GM18507 (cell line): ENCODE measurements around the gene LILRA2.
"Not testable (repeated sequence)": the region's sequence is repeated elsewhere in the genome, so short reads cannot be mapped to it uniquely, and the experiment has no call there.

ENCODE experiments used
- DNase-seq: peaks from one replicate; pipeline ENCODE4 v3.0.0; 2011; ENCODE audit warnings: low read depth; ENCODE audit not compliant: insufficient read length; ENCODE audit errors: extremely low spot score
- FAIRE-seq: peaks from 2 replicates; lab custom pipeline; 2011; peaks lifted over from hg19 to GRCh38; lab: Jason Lieb, UNC

The LILRA2 gene

GRCh38 chr19:54633401-54633800 lies 59.8 kb downstream of the LILRA2 start:
- no peak for DNase-seq

GRCh38 chr19:54636081-54636480 lies 62.5 kb downstream of the LILRA2 start:
- not testable (repeated sequence) for FAIRE-seq

More at GRCh38 chr19:54633401-54633800, 59.8 kb downstream of the LILRA2 start:
- no peak for FAIRE-seq

GRCh38 chr19:54638683-54639082 lies 65.1 kb downstream of the LILRA2 start:
- DNase-seq (no peak), FAIRE-seq (no peak)

More at GRCh38 chr19:54636081-54636480, 62.5 kb downstream of the LILRA2 start:
- DNase-seq, result not testable (repeated sequence)
